HCT116 (cell line): ENCODE data around the gene PGM2L1.

Experiments
- ATF3 ChIP-seq: IDR thresholded peaks from 2 replicates; pipeline ENCODE4 v1.6.1; 2012
- CBX3 ChIP-seq: IDR thresholded peaks from 2 replicates; pipeline ENCODE4 v1.6.1; 2012; ENCODE audit warnings: low read depth
- CTCF ChIP-seq, 3 experiments: fragments of 200-600 bp in 1 of 3; sonication (generic) in 1 of 3; IDR thresholded peaks in 2 of 3; conservative IDR thresholded peaks in 1 of 3; 2 replicates each; pipeline ENCODE4 v1.5.1; 2012 to 2017; ENCODE audit warnings: low read depth in 2 of 3, low read length in 2 of 3, antibody characterized with exemption in 1 of 3, borderline replicate concordance in 1 of 3, control low read depth in 1 of 3, mild to moderate bottlenecking in 1 of 3, mixed read lengths in 1 of 3, mixed run types in 1 of 3, moderate library complexity in 1 of 3; ENCODE audit not compliant: insufficient read depth in 1 of 3
- EZH2 ChIP-seq: fragments of 200-600 bp; sonication (generic); IDR thresholded peaks from 2 replicates; pipeline ENCODE4 v1.6.1; 2017; ENCODE audit warnings: antibody characterized with exemption, mixed run types
- MAX ChIP-seq: IDR thresholded peaks from 2 replicates; pipeline ENCODE4 v1.6.1; 2012
- POLR2A ChIP-seq: IDR thresholded peaks from 2 replicates; pipeline ENCODE4 v1.7.0; 2011; ENCODE audit warnings: borderline replicate concordance; ENCODE audit not compliant: insufficient read depth, insufficient read length; ENCODE audit errors: extremely low read depth
- RAD21 ChIP-seq: IDR thresholded peaks from 2 replicates; pipeline ENCODE4 v1.6.1; 2012; ENCODE audit warnings: low read depth, mild to moderate bottlenecking
- SP1 ChIP-seq: IDR thresholded peaks from 2 replicates; pipeline ENCODE4 v1.6.1; 2012; ENCODE audit warnings: low read depth
- ZNF274 ChIP-seq: fragments of 200-500 bp; sonication (Bioruptor generic); IDR thresholded peaks from 2 replicates; pipeline ENCODE4 v1.6.1; 2014; ENCODE audit warnings: mild to moderate bottlenecking, low read depth, low read length, inconsistent platforms

- no peak for TF ChIP-seq POLR2A
- no peak for TF ChIP-seq ZNF274
- no peak for TF ChIP-seq CTCF (IDR thresholded peaks at IDR 0.05 in 2 of 3, conservative IDR thresholded peaks at IDR 0.05 in 1 of 3; ENCODE audit: borderline replicate concordance in 1 of 3, insufficient read depth in 1 of 3, low read depth in 2 of 3, low read length in 2 of 3)
- TF ChIP-seq RAD21, result no peak
- no peak for TF ChIP-seq ATF3
- TF ChIP-seq SP1, result no peak
- no peak for TF ChIP-seq MAX
- no peak for TF ChIP-seq CBX3
- TF ChIP-seq EZH2, result no peak
Measured at GRCh38 chr11:74316772-74317505, 81.3 kb downstream of the PGM2L1 start.
